Measurements from ENCODE around the gene IL5. TPM values are rescaled to one million over a fixed set of nuclear protein-coding genes. Genes with fewer than 3 reads are reported as not detected.
"Not testable (repeated sequence)": the region's sequence is repeated elsewhere in the genome, so short reads cannot be mapped to it uniquely, and the experiment has no call there.

Gene IL5
- total and polyA plus RNA-seq, 2 experiments from 2014 or later, result not detected

DNA sequence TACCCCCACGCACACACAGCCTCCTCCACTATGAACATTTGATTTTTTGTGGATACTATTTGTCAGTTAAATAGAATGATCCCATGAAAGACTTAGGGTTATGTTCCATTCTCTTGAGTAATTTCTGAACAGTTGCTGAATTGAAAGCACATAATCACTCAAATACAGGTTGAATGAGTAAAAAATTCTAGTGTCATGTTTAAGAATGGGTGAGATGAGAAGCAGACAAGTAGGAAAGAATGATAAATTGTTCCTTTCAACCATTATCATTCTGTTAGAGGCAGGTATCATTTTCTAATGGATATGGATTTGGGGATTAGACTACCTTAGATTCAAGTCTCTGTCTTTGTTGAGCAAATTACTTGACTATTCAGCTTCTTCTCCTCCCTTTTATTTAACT, 32.8 kb upstream of the IL5 start:
- Histone ChIP-seq H3K27ac (no peak overlapping the region), H3K9me3 (ENCODE audit: low read depth) (no peaks in the 10 kb centered on the region), H3K4me3 (no peak overlapping the region), H3K27me3 (no peaks in the 10 kb centered on the region), H3K36me3 (peaks cover 24% of the 10 kb centered on the region), H3K4me1 (ENCODE audit: low read depth) (no peaks in the 10 kb centered on the region)
- DNase-seq (ENCODE audit: low read depth in 1 of 2, low spot score in 1 of 2), result no peak
- TF ChIP-seq, protein P1, sequence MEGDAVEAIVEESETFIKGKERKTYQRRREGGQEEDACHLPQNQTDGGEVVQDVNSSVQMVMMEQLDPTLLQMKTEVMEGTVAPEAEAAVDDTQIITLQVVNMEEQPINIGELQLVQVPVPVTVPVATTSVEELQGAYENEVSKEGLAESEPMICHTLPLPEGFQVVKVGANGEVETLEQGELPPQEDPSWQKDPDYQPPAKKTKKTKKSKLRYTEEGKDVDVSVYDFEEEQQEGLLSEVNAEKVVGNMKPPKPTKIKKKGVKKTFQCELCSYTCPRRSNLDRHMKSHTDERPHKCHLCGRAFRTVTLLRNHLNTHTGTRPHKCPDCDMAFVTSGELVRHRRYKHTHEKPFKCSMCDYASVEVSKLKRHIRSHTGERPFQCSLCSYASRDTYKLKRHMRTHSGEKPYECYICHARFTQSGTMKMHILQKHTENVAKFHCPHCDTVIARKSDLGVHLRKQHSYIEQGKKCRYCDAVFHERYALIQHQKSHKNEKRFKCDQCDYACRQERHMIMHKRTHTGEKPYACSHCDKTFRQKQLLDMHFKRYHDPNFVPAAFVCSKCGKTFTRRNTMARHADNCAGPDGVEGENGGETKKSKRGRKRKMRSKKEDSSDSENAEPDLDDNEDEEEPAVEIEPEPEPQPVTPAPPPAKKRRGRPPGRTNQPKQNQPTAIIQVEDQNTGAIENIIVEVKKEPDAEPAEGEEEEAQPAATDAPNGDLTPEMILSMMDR (IDR thresholded peaks at IDR 0.05; ENCODE audit: low read depth, low read length), result no peak

DNA sequence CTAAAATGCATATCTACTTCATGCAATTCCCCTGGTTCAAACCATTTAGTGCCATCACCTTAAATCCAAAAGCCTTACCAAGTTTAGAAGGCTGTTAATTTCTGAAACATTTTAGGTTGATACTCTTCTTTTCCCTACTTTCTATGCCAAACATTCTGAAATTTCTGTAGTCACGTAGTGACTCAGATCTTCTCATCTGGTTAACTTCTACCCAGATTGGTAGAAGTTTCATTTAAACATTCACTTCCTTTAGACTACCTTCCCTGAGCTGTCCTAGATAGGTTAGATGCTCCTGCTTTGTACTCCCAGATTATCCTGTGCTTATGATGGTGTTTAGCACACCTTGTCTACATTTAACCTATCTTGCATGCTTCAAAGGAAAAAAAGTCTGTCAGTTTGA, 23.3 kb upstream of the IL5 start:
- Histone ChIP-seq H3K27me3 (no peaks in the 10 kb centered on the region), H3K27ac (no peak overlapping the region), H3K36me3 (peaks cover 9% of the 10 kb centered on the region), H3K9me3 (ENCODE audit: low read depth) (no peaks in the 10 kb centered on the region), H3K4me3 (no peak overlapping the region), H3K4me1 (ENCODE audit: low read depth) (no peaks in the 10 kb centered on the region)
- DNase-seq (ENCODE audit: low read depth in 1 of 2, low spot score in 1 of 2), result no peak
- TF ChIP-seq, protein P1 (IDR thresholded peaks at IDR 0.05; ENCODE audit: low read depth, low read length), result no peak

DNA sequence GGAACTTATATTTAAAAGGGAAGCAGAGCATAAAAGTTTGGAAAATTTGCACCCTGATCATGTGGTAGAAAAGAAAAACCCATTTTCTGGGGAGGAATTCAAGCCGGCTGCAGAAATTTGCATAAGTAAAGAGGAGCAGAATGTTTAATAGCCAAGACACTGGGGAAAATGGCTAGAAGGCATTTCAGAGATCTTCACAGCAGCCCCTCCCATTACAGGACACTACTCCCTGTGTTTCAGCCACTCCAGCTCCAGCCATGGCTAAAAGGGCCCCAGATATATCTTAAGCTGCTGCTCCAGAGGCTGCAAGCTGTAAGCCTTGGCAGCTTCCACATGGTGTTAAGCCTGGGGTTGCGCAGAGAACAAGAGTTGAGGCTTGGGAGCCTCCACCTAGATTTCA, 21.2 kb upstream of the IL5 start:
- not testable (repeated sequence) for DNase-seq (ENCODE audit: low read depth in 1 of 2, low spot score in 1 of 2); H3K27ac ChIP-seq; H3K4me1 ChIP-seq (ENCODE audit: low read depth); H3K9me3 ChIP-seq (ENCODE audit: low read depth); H3K4me3 ChIP-seq; H3K27me3 ChIP-seq
- H3K36me3 ChIP-seq, result peaks cover 15% of the 10 kb centered on the region

DNA sequence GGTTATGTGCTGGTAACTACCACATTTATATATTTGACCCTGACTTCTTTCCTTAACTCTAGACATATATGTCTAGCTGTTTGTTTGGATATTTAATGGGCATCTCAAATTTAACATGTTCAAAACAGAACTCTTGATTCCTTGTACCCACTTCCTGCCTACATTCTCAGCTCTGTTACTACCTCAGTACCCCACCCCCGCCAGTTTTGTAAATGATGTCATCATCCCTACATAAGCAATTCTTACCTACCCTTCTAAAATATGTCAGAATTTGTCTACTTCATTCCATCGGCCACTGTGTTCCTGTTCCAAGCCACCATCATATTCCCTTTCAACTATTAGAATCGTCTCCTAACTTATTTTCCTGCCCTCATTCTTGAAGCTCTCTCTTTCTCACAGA, 18.3 kb upstream of the IL5 start:
- H3K36me3 ChIP-seq, result peaks cover 8% of the 10 kb centered on the region
- no peak overlapping the region for H3K4me3 ChIP-seq
- H3K9me3 ChIP-seq (ENCODE audit: low read depth), result no peaks in the 10 kb centered on the region
- no peak for DNase-seq (ENCODE audit: low read depth in 1 of 2, low spot score in 1 of 2)
- no peak overlapping the region for H3K27ac ChIP-seq
- TF ChIP-seq, protein P1 (IDR thresholded peaks at IDR 0.05; ENCODE audit: low read depth, low read length), result no peak
- H3K27me3 ChIP-seq, result no peaks in the 10 kb centered on the region
- peaks cover 7% of the 10 kb centered on the region for H3K4me1 ChIP-seq (ENCODE audit: low read depth)

DNA sequence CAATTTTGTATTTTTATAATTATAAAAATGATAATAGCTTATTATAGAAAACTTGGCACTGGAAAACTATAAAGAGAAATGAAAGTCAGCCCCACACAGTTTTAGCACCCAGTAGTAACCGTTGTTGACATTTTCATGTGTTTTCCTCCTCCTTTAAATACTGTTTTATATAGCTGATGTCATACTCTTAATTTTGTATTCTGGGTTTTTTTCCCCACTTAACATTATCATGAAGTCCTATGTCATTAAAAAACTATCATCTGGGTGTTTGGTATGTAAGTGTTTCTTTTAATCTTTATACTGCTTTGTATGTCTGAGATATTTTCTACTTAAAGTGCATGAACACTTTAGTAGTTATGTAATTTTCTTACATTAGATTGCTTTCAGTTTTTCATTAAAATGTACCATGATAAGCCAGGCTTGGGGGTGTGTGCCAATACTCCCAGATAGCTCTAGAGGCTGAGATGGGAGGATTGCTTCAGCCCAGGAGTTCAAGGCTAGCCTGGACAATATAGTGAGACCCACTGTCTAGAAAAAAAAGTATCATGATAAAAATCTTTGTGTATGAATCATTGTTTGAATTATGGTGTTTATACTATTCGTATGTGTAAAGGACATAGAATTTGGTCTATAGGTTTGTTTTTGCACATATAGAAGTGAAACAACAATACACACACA, 16.2 kb upstream of the IL5 start:
- TF ChIP-seq, protein P1 (IDR thresholded peaks at IDR 0.05; ENCODE audit: low read depth, low read length), result no peak
- peaks cover 7% of the 10 kb centered on the region for H3K4me1 ChIP-seq (ENCODE audit: low read depth)
- no peak overlapping the region for H3K27ac ChIP-seq
- H3K4me3 ChIP-seq, result no peak overlapping the region
- H3K27me3 ChIP-seq, result no peaks in the 10 kb centered on the region
- no peaks in the 10 kb centered on the region for H3K9me3 ChIP-seq (ENCODE audit: low read depth)
- H3K36me3 ChIP-seq, result peaks cover 8% of the 10 kb centered on the region
- DNase-seq (ENCODE audit: low read depth in 1 of 2, low spot score in 1 of 2), result no peak

DNA sequence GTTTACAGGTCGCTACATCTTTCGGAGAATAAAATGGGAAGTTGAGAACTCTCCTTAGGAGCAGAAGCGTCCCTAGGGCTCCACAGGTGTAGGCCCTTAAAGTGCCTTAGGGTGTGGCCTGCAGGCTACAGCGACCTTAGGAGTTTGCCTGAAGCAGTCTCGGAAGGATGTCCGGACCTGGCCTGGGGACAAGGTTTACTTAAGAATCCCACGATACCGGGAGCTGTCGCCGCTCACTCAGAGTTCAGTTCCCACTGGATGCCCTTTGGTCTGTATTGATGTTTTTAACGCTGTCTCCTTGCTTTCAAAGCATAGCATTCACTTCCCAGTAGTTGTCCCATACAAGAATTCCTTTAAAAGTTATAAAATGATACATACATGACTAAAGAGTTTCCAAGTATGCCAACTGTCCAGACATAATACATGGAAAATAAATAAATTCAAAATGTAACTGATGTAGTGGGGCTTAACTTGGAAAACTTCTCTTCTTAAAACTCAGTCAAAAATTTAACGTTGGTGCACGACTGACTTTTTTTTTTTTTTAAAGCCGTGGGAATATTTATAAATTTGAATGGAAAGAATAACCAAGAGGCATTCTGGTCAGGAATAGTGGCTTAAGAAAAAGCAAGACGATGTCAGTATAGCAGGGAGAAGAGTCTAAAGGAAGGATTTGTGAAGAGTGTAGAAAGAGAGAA, 14.3 kb upstream of the IL5 start:
- peaks cover 7% of the 10 kb centered on the region for H3K4me1 ChIP-seq (ENCODE audit: low read depth)
- DNase-seq (ENCODE audit: low read depth in 1 of 2, low spot score in 1 of 2), result peak; percentile 18 to 27
- H3K36me3 ChIP-seq, result peaks cover 6% of the 10 kb centered on the region
- peak overlapping the region; percentile 44 for H3K27ac ChIP-seq
- no peaks in the 10 kb centered on the region for H3K27me3 ChIP-seq
- TF ChIP-seq, protein P1 (IDR thresholded peaks at IDR 0.05; ENCODE audit: low read depth, low read length), result no peak
- peak overlapping the region; percentile 45 for H3K4me3 ChIP-seq
- no peaks in the 10 kb centered on the region for H3K9me3 ChIP-seq (ENCODE audit: low read depth)

Measured in cardiac muscle cell (in vitro differentiated cells and primary cell).